GM19467 (cell line): ENCODE results near the gene HIPK3.

Experiments
- ATAC-seq: cut with Tn5 transposase; IDR thresholded peaks from one replicate; pipeline ENCODE4 v1.9.1; 2021; ENCODE audit warnings: mild to moderate bottlenecking, moderate library complexity; ENCODE audit not compliant: unreplicated experiment

Gene HIPK3

DNA sequence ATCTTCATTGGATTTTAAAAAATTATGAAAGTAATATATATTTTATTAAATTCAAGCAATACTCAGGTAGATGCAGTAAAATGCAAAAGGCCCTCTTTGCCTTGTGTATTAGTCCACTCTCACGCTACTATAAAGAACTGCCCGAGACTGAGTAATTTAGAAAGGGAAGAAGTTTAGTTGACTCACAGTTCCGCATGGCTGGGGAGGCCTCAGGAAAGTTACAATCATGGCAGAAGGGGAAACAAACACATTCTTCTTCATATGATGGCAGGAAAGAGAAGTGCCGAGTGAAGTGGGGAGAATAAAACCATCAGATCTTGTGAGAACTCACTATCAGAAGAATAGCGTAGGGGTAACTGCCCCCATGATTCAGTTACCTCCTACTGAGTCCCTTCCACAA, 130.8 kb downstream of the HIPK3 start:
- no peak for ATAC-seq

DNA sequence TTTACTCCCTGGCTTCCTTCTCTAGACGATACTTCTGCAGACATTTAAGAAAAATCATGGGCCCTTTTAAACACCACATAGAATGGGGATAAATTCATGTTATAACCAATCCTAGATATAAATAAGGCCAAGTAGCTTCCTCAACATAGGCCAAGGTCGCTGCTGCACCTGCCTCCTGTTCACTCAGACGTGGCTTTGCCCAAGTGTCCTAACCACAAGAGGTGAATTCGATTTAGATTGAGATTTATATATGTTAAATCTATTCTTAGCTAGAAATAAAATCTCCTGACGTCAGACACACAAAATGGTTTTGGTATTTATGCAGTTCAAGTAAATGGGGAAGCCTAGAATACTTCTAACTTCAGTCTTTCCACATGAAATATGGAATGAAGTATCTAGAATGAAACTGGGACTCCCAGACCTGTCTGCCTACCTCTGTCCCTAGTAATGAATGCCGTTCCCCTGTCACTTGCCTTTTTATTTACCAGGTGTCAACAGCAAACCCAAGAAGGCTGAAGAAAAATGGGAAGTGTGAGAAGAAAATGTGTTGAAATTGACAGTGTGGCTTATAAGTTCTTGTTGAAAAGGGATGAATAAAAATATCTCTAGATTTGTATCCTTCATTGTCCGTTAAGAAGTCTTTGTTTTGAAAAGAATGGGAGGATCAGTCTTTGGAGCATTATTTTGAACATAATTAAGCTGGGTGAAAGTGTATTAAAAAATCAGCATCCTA, 131.8 kb downstream of the HIPK3 start:
- ATAC-seq, result no peak

DNA sequence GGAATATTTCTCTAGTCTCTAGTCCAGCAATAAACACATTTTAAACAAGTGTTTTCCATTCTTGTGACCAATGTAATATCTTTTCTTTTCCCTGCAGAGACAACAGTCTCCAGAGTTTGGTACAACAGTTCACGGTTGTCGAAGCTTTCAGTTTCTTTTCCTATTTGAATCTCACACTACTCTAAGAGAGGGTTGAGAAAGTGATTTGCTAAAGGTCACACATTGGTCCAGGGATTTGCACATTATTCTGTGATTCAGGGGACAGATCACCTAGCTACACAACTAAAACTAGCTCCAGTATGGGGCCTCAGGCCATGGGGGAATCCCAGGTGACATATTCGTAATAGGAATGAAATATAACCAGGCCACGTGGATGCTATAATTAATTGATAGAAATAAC, 132.5 kb downstream of the HIPK3 start:
- ATAC-seq, result peak; percentile 59

DNA sequence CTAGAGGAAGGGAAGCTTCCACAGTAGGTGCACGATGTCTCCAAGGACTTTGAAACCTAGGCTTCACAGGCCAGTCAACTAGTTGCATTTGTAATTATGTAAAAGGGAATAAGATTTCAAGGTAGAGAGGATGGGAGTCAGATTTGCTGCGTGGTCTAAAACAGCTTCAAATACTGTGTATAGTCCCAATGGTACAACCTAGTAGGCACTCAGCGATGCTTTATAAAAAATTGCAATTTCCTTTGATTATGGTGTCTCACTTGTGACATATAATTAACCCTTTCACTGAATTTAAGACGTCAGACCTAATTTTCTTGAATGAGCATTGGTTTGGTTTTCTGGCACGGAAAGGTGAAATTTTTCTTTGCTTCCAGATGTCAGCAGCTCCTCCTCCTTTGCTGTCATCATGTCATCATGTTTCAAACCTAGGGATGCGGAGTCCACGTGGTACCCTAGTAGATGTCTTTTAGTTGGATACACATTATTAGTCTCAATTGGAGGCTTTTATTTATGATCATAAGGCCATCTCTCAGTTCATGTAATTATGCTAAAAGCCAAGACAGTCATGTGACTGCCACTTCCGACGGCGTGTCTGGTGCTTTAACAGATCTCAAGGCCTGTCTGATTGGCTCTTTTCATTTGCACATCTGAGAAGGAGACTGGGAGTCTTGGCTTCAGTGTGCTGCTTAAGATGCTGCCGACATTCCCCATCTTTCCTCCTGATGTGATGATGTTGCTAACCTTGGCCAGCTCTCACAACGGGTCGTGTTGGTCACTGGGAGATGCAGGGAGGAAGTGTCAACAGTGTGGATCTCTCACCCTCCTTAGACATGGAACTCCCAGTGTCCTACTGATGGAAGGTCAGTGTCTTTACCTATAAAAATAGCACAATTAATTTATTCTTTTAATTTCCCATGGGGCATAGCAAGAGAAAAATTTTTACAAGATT, 134.0 kb downstream of the HIPK3 start:
- ATAC-seq, result no peak

DNA sequence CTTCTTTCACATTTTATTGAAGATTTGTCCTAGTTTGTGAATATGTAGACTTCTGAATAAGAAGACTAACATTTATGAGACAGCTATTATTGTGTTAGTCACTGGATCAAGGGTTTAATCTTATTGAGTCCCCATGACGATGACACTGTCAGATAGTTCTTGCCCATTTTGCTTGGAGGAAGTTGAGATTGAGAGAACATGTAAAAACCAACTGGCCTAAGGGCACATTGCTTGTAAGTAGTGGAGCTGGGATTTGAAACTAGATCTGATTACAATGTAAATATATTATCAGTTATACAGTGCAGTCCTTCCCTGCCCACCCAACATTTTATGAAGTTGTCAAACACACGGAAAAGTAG, 134.7 kb downstream of the HIPK3 start:
- no peak for ATAC-seq

DNA sequence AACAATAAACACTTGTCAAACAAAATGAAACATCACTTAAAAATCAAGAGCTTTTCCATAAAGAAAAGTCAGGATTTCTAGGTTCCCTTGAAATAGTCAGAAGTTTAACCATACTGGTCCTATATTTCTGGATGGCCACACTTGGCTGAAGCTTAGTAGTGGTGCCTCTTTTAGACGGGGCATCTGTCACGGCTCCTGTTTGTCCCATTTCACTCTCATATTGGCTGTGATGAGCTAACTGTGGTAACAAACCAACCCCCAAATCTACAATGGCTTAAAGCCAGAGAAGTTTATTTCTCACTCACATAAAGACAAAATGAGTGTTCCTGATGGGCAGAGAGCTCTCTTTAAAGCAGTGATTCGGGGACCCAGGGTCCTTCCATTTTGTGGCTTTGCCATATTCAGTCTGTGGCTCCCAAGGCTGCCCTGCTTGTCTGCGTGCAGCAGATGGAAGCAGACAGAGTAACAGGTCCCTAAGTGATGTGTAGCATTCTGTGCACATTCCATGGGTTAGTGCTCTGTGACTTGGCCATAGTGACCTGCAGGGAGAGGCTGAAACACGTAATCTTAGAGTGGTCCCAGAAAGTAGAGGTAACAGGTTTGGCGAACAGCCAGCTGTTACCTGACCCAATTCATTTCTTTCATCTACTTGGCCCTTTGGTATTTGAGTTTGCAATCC, 137.4 kb downstream of the HIPK3 start:
- no peak for ATAC-seq

DNA sequence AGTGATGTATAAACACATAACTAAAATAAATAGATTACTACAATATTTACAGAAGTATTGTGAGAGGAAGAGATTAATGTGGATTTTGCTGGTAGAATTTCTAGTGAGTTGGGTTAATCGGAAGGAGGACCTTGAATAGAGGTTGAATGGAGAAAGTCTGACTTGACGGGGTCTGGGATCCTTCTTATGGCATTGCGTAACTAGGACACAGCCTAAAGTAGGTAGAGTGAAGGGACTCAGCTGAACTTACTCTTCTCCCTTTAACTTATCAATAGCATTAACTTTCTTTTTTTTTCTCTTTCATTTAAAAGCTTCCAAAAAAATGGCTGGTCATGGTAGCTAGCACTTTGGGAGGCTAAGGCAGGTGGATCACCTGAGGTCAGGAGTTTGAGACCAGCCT, 139.2 kb downstream of the HIPK3 start:
- ATAC-seq, result no peak

DNA sequence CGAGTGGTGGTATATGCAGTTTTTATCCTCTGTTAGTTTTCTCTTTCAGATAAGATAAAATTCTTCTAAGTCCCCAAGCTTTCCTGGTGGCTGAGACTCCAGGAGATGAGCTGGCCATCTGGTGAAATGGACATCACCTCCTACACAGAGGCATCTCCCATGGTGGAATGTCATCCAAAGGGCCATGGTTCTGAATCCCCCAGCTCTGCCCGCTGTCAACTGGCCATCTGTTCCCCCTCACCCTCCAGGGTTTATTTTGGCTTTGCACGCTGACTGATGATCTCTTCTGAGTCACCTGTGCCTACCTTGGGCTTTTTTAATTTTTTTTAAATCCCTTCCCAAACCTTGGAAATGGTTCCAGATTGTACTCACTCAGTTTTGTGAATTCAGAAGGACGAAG, 142.2 kb downstream of the HIPK3 start:
- ATAC-seq, result no peak

DNA sequence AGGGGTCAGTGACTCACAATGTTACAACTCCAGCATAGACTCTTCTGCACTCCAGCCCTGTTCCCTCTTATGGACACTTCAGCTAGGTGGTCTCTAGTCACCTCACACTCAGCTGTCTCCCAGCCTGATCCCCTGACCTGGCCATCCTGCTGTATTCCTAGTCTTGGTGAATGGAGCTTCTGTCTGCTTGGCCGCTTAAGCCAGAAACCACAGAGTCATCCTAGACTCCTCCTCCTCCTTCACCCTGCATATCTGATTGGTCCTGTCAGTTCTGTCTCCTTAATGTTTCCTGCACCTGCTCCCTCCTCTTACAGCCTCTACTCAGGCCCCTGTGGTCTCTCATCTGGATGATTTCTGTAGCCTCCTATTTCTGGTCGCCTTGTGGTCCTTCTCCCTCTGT, 144.9 kb downstream of the HIPK3 start:
- no peak for ATAC-seq

DNA sequence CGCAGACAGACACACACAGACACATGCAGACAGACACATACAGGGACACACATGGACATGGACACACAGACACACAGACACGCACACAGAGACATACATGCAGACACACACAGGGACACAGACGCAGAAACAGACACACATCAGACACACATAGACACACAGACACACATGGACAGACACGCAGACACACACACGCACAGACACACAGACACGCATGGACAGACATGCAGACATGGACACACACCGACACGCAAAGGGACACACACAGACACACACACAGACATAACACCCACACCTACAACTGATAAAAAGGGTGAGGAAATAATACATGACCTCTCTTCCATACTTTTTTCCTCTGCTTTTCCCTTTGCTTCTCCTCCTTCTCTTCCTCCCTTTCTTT, 146.2 kb downstream of the HIPK3 start:
- ATAC-seq, result no peak

DNA sequence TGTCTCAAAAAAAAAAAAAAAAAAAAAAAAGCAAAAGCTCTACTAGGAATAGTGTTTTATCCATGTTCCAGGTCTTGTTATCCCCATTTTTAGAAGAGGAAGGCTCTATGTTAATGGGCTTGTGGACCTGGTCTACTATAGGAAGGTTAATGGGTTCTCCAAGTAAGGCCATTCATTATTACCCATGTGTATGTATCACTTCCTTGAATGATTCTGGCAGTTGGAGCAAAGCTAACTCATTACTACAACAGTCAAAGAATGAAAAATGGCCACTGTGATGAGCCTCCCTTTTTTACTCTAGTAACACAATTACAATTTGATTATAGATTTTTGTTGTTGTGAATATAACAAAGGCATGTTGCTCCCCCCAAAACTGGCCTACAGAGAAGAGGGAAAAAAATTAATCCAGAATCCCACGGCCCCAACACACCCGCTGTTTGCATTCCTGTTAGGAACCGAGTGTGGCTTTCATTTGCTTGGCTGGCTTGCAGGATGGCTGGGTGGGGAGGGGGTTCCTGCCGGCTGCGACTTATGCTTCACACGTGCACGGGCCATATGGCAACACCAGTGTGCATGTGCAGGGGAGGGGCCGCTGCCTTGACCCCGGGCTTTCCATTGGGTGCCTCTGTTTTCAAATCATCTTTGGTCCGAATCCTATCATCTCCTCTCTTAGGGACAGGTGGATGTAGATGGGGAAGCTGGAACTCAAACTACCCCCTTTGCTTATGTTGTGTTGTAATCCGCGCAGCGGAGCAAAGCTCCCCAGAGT, 148.8 kb downstream of the HIPK3 start:
- no peak for ATAC-seq
